Measurements from ENCODE around the gene FADS3. TPM values are rescaled to one million over a fixed set of nuclear protein-coding genes. Genes with fewer than 3 reads are reported as not detected.

FADS3 gene
- total RNA-seq, 1 experiment from 2014 or later = 50.0 TPM

DNA sequence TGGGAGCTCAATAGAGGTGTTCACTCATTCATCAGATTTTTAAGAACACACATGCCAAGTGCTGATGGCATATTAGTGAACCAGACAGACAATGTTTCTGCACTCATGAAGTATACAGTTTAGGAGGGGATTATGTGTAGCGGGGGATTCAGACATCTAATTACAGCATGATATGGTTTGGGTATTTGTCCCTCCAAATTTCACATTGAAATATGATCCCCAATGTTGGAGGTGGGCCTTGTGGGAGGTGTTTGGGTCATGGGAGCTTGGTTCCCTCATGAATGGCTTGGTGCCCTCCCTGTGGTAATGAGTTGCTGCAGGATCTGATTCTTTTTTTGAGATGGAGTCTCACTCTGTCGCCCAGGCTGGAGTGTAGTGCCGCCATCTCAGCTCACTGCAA is 34.9 kb upstream of the FADS3 start:
- Mint-ChIP-seq H3K27ac (no peak overlapping the region), H3K4me3 (no peak overlapping the region), H3K27me3 (ENCODE audit: low read depth) (no peaks in the 10 kb centered on the region; the same call in 1 of the 2 replicates), H3K36me3 (no peaks in the 10 kb centered on the region), H3K4me1 (peaks cover 41% of the 10 kb centered on the region), H3K9me3 (no peaks in the 10 kb centered on the region; the same call in 1 of the 2 replicates)
- POLR2A ChIA-PET = interaction anchor here (1.1 kb wide), 1 partner anchor 41 kb away, joined by 3 read pairs; the partner anchor contains the start of gene FTH1
- no peak for TF ChIP-seq SOX15 (CRISPR knock-in tag; IDR thresholded peaks at IDR 0.05)
- TF ChIP-seq FOXJ3 (CRISPR knock-in tag; IDR thresholded peaks at IDR 0.05; ENCODE audit: borderline replicate concordance) = no peak
- no peak for TF ChIP-seq MYBL2 (CRISPR knock-in tag; IDR thresholded peaks at IDR 0.05)
- DNase-seq (ENCODE audit: low spot score) (no peak), ATAC-seq (no peak)
- CTCF ChIA-PET = interaction anchor here (0.7 to 5.3 kb wide), 7 partner anchors 20 to 480 kb away, joined by 3 to 95 read pairs (median 4); partner anchors contain the start of gene BEST1

DNA sequence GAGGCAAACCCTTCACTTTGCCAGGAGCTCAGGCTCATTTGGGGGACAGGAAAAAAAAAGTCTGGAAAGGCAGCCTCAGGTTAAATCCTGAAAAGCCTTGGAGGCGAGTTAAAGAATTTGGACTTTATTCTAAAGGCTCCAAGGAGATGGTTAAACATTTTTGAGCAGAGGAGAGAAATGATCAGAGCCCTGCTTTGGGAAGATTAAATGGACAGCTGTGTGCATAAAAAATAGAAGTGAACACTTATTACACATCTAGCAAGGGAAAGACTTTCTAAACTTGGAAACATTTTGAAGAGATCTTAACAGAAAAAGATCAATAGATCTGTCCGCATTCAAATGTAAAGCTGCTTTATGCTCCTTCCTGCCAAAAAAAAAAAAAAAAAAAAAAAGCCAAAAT is 34.4 kb upstream of the FADS3 start:
- H3K4me1 Mint-ChIP-seq = peaks cover 41% of the 10 kb centered on the region
- no peak overlapping the region for H3K4me3 Mint-ChIP-seq
- no peaks in the 10 kb centered on the region for H3K9me3 Mint-ChIP-seq
- TF ChIP-seq ELF4 (CRISPR knock-in tag; IDR thresholded peaks at IDR 0.05; ENCODE audit: low read depth) (no peak), ZNF121 (CRISPR knock-in tag; IDR thresholded peaks at IDR 0.05) (no peak), RORB (CRISPR knock-in tag; IDR thresholded peaks at IDR 0.05) (no peak), CREM (CRISPR knock-in tag; IDR thresholded peaks at IDR 0.05) (no peak), SMAD4 (CRISPR knock-in tag; IDR thresholded peaks at IDR 0.05) (no peak), ESRRA (CRISPR knock-in tag; IDR thresholded peaks at IDR 0.05; ENCODE audit: borderline replicate concordance) (no peak), GRHL2 (CRISPR knock-in tag; IDR thresholded peaks at IDR 0.05; ENCODE audit: insufficient replicate concordance, severe bottlenecking) (no peak), SP1 (CRISPR knock-in tag; conservative IDR thresholded peaks at IDR 0.05) (no peak)
- TF ChIP-seq, protein P1, sequence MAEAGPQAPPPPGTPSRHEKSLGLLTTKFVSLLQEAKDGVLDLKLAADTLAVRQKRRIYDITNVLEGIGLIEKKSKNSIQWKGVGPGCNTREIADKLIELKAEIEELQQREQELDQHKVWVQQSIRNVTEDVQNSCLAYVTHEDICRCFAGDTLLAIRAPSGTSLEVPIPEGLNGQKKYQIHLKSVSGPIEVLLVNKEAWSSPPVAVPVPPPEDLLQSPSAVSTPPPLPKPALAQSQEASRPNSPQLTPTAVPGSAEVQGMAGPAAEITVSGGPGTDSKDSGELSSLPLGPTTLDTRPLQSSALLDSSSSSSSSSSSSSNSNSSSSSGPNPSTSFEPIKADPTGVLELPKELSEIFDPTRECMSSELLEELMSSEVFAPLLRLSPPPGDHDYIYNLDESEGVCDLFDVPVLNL (CRISPR knock-in tag; IDR thresholded peaks at IDR 0.05; ENCODE audit: borderline replicate concordance, low read depth) = no peak
- TF ChIP-seq, protein P2, sequence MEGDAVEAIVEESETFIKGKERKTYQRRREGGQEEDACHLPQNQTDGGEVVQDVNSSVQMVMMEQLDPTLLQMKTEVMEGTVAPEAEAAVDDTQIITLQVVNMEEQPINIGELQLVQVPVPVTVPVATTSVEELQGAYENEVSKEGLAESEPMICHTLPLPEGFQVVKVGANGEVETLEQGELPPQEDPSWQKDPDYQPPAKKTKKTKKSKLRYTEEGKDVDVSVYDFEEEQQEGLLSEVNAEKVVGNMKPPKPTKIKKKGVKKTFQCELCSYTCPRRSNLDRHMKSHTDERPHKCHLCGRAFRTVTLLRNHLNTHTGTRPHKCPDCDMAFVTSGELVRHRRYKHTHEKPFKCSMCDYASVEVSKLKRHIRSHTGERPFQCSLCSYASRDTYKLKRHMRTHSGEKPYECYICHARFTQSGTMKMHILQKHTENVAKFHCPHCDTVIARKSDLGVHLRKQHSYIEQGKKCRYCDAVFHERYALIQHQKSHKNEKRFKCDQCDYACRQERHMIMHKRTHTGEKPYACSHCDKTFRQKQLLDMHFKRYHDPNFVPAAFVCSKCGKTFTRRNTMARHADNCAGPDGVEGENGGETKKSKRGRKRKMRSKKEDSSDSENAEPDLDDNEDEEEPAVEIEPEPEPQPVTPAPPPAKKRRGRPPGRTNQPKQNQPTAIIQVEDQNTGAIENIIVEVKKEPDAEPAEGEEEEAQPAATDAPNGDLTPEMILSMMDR (IDR thresholded peaks at IDR 0.05) = no peak
- TF ChIP-seq, protein P3, sequence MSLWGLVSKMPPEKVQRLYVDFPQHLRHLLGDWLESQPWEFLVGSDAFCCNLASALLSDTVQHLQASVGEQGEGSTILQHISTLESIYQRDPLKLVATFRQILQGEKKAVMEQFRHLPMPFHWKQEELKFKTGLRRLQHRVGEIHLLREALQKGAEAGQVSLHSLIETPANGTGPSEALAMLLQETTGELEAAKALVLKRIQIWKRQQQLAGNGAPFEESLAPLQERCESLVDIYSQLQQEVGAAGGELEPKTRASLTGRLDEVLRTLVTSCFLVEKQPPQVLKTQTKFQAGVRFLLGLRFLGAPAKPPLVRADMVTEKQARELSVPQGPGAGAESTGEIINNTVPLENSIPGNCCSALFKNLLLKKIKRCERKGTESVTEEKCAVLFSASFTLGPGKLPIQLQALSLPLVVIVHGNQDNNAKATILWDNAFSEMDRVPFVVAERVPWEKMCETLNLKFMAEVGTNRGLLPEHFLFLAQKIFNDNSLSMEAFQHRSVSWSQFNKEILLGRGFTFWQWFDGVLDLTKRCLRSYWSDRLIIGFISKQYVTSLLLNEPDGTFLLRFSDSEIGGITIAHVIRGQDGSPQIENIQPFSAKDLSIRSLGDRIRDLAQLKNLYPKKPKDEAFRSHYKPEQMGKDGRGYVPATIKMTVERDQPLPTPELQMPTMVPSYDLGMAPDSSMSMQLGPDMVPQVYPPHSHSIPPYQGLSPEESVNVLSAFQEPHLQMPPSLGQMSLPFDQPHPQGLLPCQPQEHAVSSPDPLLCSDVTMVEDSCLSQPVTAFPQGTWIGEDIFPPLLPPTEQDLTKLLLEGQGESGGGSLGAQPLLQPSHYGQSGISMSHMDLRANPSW (CRISPR knock-in tag; conservative IDR thresholded peaks at IDR 0.05; ENCODE audit: low read depth) = no peak
- TF ChIP-seq, protein P4, sequence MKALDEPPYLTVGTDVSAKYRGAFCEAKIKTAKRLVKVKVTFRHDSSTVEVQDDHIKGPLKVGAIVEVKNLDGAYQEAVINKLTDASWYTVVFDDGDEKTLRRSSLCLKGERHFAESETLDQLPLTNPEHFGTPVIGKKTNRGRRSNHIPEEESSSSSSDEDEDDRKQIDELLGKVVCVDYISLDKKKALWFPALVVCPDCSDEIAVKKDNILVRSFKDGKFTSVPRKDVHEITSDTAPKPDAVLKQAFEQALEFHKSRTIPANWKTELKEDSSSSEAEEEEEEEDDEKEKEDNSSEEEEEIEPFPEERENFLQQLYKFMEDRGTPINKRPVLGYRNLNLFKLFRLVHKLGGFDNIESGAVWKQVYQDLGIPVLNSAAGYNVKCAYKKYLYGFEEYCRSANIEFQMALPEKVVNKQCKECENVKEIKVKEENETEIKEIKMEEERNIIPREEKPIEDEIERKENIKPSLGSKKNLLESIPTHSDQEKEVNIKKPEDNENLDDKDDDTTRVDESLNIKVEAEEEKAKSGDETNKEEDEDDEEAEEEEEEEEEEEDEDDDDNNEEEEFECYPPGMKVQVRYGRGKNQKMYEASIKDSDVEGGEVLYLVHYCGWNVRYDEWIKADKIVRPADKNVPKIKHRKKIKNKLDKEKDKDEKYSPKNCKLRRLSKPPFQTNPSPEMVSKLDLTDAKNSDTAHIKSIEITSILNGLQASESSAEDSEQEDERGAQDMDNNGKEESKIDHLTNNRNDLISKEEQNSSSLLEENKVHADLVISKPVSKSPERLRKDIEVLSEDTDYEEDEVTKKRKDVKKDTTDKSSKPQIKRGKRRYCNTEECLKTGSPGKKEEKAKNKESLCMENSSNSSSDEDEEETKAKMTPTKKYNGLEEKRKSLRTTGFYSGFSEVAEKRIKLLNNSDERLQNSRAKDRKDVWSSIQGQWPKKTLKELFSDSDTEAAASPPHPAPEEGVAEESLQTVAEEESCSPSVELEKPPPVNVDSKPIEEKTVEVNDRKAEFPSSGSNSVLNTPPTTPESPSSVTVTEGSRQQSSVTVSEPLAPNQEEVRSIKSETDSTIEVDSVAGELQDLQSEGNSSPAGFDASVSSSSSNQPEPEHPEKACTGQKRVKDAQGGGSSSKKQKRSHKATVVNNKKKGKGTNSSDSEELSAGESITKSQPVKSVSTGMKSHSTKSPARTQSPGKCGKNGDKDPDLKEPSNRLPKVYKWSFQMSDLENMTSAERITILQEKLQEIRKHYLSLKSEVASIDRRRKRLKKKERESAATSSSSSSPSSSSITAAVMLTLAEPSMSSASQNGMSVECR (CRISPR knock-in tag; IDR thresholded peaks at IDR 0.05; ENCODE audit: borderline replicate concordance) = no peak
- TF ChIP-seq, protein P5, sequence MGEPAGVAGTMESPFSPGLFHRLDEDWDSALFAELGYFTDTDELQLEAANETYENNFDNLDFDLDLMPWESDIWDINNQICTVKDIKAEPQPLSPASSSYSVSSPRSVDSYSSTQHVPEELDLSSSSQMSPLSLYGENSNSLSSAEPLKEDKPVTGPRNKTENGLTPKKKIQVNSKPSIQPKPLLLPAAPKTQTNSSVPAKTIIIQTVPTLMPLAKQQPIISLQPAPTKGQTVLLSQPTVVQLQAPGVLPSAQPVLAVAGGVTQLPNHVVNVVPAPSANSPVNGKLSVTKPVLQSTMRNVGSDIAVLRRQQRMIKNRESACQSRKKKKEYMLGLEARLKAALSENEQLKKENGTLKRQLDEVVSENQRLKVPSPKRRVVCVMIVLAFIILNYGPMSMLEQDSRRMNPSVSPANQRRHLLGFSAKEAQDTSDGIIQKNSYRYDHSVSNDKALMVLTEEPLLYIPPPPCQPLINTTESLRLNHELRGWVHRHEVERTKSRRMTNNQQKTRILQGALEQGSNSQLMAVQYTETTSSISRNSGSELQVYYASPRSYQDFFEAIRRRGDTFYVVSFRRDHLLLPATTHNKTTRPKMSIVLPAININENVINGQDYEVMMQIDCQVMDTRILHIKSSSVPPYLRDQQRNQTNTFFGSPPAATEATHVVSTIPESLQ (CRISPR knock-in tag; IDR thresholded peaks at IDR 0.05) = no peak
- TF ChIP-seq, protein P6, sequence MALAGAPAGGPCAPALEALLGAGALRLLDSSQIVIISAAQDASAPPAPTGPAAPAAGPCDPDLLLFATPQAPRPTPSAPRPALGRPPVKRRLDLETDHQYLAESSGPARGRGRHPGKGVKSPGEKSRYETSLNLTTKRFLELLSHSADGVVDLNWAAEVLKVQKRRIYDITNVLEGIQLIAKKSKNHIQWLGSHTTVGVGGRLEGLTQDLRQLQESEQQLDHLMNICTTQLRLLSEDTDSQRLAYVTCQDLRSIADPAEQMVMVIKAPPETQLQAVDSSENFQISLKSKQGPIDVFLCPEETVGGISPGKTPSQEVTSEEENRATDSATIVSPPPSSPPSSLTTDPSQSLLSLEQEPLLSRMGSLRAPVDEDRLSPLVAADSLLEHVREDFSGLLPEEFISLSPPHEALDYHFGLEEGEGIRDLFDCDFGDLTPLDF (CRISPR knock-in tag; IDR thresholded peaks at IDR 0.05) = no peak
- CTCF ChIA-PET = interaction anchor here (0.7 to 5.3 kb wide), 7 partner anchors 20 to 480 kb away, joined by 3 to 95 read pairs (median 4); partner anchors contain the start of gene BEST1
- POLR2A ChIA-PET = interaction anchor here (0.6 to 1.4 kb wide), 3 partner anchors 21 to 42 kb away, joined by 3 read pairs; partner anchors contain the start of gene FTH1
- no peaks in the 10 kb centered on the region for H3K36me3 Mint-ChIP-seq
- H3K27me3 Mint-ChIP-seq (ENCODE audit: low read depth) = no peaks in the 10 kb centered on the region
- DNase-seq (ENCODE audit: low spot score) = no peak
- no peak overlapping the region for H3K27ac Mint-ChIP-seq
- ATAC-seq = no peak
